Measurements from ENCODE around the gene UBE2Z. TPM values are rescaled to one million over a fixed set of nuclear protein-coding genes. Genes with fewer than 3 reads are reported as not detected.

Gene UBE2Z
- polyA plus RNA-seq, 1 donor (not counting 4 experiments of a cell fraction or from before 2014, with no cell fraction given), result 132 TPM

- dilution Hi-C loops (cut with MboI; ENCODE audit: extremely low pct_ligation_motif_present, low sequenced_read_pairs), result no loop called here
- Histone ChIP-seq H3K27me3 (ENCODE audit: control insufficient read depth, extremely low read depth, insufficient read depth, low read length) (no peaks in the 10 kb centered on the region), H3K4me2 (ENCODE audit: control insufficient read depth, extremely low read depth, insufficient read depth, low read depth, low read length) (no peak overlapping the region), H3K9me3 (ENCODE audit: control insufficient read depth, low read depth, low read length) (no peaks in the 10 kb centered on the region), H4K20me1 (ENCODE audit: control insufficient read depth, extremely low read depth, insufficient read depth, low read length) (no peaks in the 10 kb centered on the region), H2AFZ (ENCODE audit: control insufficient read depth, low read length) (no peak overlapping the region), H3K36me3 (ENCODE audit: control insufficient read depth in 2 of 2, extremely low read depth in 1 of 2, insufficient read depth in 2 of 2, low read length in 2 of 2) (peaks cover 39 to 74% of the 10 kb centered on the region in 2 experiments), H3K9ac (ENCODE audit: control insufficient read depth, extremely low read depth, insufficient read depth, low read length) (no peak overlapping the region), H3K27ac (ENCODE audit: control insufficient read depth, insufficient read depth, low read length) (no peak overlapping the region), H3K79me2 (ENCODE audit: control insufficient read depth, insufficient read depth, low read length) (peaks cover 6% of the 10 kb centered on the region), H3K4me3 (ENCODE audit: control insufficient read depth in 2 of 3, extremely low read depth in 1 of 3, insufficient read depth in 2 of 3, low read depth in 1 of 3, low read length in 3 of 3) (no peak overlapping the region), H3K9me1 (ENCODE audit: control insufficient read depth, extremely low read depth, insufficient read depth, low read length) (no peaks in the 10 kb centered on the region), H3K4me1 (ENCODE audit: control insufficient read depth, extremely low read depth, insufficient read depth, low read length) (no peaks in the 10 kb centered on the region)
- no peak for TF ChIP-seq CTCF (optimal IDR thresholded peaks at IDR 0.05 in 1 of 3, IDR thresholded peaks at IDR 0.05 in 1 of 3, conservative IDR thresholded peaks at IDR 0.05 in 1 of 3; ENCODE audit: extremely low read depth in 1 of 3, insufficient read depth in 2 of 3, low read length in 3 of 3)
- no peak for TF ChIP-seq EZH2 (IDR thresholded peaks at IDR 0.05; ENCODE audit: low read length)
- FAIRE-seq (no peak), DNase-seq (ENCODE audit: low read depth, low spot score) (no peak)
Measured at GRCh38 chr17:48925251-48925990, 17.2 kb downstream of the UBE2Z start.

- peaks cover 6% of the 10 kb centered on the region for H3K79me2 ChIP-seq (ENCODE audit: control insufficient read depth, insufficient read depth, low read length)
- H3K27me3 ChIP-seq (ENCODE audit: control insufficient read depth, extremely low read depth, insufficient read depth, low read length), result no peaks in the 10 kb centered on the region
- dilution Hi-C loops (cut with MboI; ENCODE audit: extremely low pct_ligation_motif_present, low sequenced_read_pairs), result no loop called here
- DNase-seq (ENCODE audit: low read depth, low spot score) (no peak), FAIRE-seq (no peak)
- H3K4me1 ChIP-seq (ENCODE audit: control insufficient read depth, extremely low read depth, insufficient read depth, low read length), result no peaks in the 10 kb centered on the region
- no peak overlapping the region for H3K4me2 ChIP-seq (ENCODE audit: control insufficient read depth, extremely low read depth, insufficient read depth, low read depth, low read length)
- no peak overlapping the region for H3K9ac ChIP-seq (ENCODE audit: control insufficient read depth, extremely low read depth, insufficient read depth, low read length)
- H2AFZ ChIP-seq (ENCODE audit: control insufficient read depth, low read length), result no peak overlapping the region
- H4K20me1 ChIP-seq (ENCODE audit: control insufficient read depth, extremely low read depth, insufficient read depth, low read length), result no peaks in the 10 kb centered on the region
- H3K9me3 ChIP-seq (ENCODE audit: control insufficient read depth, low read depth, low read length), result no peaks in the 10 kb centered on the region
- no peaks in the 10 kb centered on the region for H3K9me1 ChIP-seq (ENCODE audit: control insufficient read depth, extremely low read depth, insufficient read depth, low read length)
- no peak for TF ChIP-seq CTCF (optimal IDR thresholded peaks at IDR 0.05 in 1 of 3, IDR thresholded peaks at IDR 0.05 in 1 of 3, conservative IDR thresholded peaks at IDR 0.05 in 1 of 3; ENCODE audit: extremely low read depth in 1 of 3, insufficient read depth in 2 of 3, low read length in 3 of 3)
- TF ChIP-seq EZH2 (IDR thresholded peaks at IDR 0.05; ENCODE audit: low read length), result no peak
- H3K27ac ChIP-seq (ENCODE audit: control insufficient read depth, insufficient read depth, low read length), result no peak overlapping the region
- H3K4me3 ChIP-seq (ENCODE audit: control insufficient read depth in 2 of 3, extremely low read depth in 1 of 3, insufficient read depth in 2 of 3, low read depth in 1 of 3, low read length in 3 of 3), result no peak overlapping the region
- H3K36me3 ChIP-seq (ENCODE audit: control insufficient read depth in 2 of 2, extremely low read depth in 1 of 2, insufficient read depth in 2 of 2, low read length in 2 of 2), result peaks cover 42 to 72% of the 10 kb centered on the region in 2 experiments
Measured at GRCh38 chr17:48925991-48926342, 17.8 kb downstream of the UBE2Z start.
